ENCODE data around the gene DVL1. TPM values are rescaled to one million over a fixed set of nuclear protein-coding genes. Genes with fewer than 3 reads are reported as not detected.

The DVL1 gene
- total and polyA plus RNA-seq, 10 of the 15 experiments (the other 5 are each of a cell fraction or from before 2014, with no cell fraction given) = 0.10 to 31.1 (median 4.6) TPM

- TF ChIP-seq CUX1 (IDR thresholded peaks at IDR 0.05; ENCODE audit: insufficient replicate concordance, low read depth, low read length) (no peak), HDAC2 (IDR thresholded peaks at IDR 0.05) (no peak), CEBPB (IDR thresholded peaks at IDR 0.05; ENCODE audit: borderline replicate concordance in 1 of 2, low read depth in 2 of 2, low read length in 2 of 2) (no peak), FOS (IDR thresholded peaks at IDR 0.05; ENCODE audit: borderline replicate concordance, extremely low read depth, insufficient read length) (no peak), NR2C1 (IDR thresholded peaks at IDR 0.05) (no peak), CEBPZ (IDR thresholded peaks at IDR 0.05; ENCODE audit: low read depth, low read length) (no peak), TAF1 (IDR thresholded peaks at IDR 0.05; ENCODE audit: borderline replicate concordance, low read depth, low read length) (no peak), TCF7 (IDR thresholded peaks at IDR 0.05; ENCODE audit: borderline replicate concordance) (no peak), FOXM1 (IDR thresholded peaks at IDR 0.05; ENCODE audit: low read depth, low read length) (no peak), POLR2AphosphoS5 (IDR thresholded peaks at IDR 0.05; ENCODE audit: low read length) (no peak)
Observed at GRCh38 chr1:1305300-1306069, 43.7 kb downstream of the DVL1 start (continued).
